Liver (tissue), 9 donors: Measurements from ENCODE around the gene MTSS2. TPM values are rescaled to one million over a fixed set of nuclear protein-coding genes. Genes with fewer than 3 reads are reported as not detected.

Experiments used
- DNase-seq: peaks from one replicate; pipeline ENCODE4 v3.0.0-alpha.2; 2017; ENCODE audit warnings: low spot score
- H3K27ac ChIP-seq, 2 donors: one replicate each; pipeline ENCODE4 v1.7.0; 2013; ENCODE audit warnings: inconsistent platforms in 2 of 2, low read length in 2 of 2, control low read depth in 1 of 2, low read depth in 1 of 2, mild to moderate bottlenecking in 1 of 2
- H3K27me3 ChIP-seq, 4 donors: one replicate each; pipeline versions ENCODE4 v1.6.1 to v1.7.0; 2013; ENCODE audit warnings: low read length in 3 of 4, inconsistent platforms in 1 of 4, mild to moderate bottlenecking in 1 of 4, moderate library complexity in 1 of 4; ENCODE audit not compliant: control insufficient read depth in 4 of 4, insufficient read depth in 4 of 4
- H3K36me3 ChIP-seq, 4 donors: one replicate each; pipeline versions ENCODE4 v1.6.1 to v1.7.0; 2013; ENCODE audit warnings: low read length in 3 of 4, mild to moderate bottlenecking in 3 of 4, low read depth in 1 of 4, moderate library complexity in 1 of 4; ENCODE audit not compliant: control insufficient read depth in 4 of 4, insufficient read depth in 3 of 4
- H3K4me1 ChIP-seq, 4 donors: one replicate each; pipeline versions ENCODE4 v1.6.1 to v1.7.0; 2013; ENCODE audit warnings: low read length in 3 of 4, mild to moderate bottlenecking in 3 of 4, moderate library complexity in 1 of 4; ENCODE audit not compliant: control insufficient read depth in 4 of 4, insufficient read depth in 4 of 4
- H3K4me3 ChIP-seq, 3 donors: one replicate each; pipeline versions ENCODE4 v1.6.1 to v1.7.0; 2013; ENCODE audit warnings: low read length in 3 of 3, control low read depth in 1 of 3, low read depth in 1 of 3, mild to moderate bottlenecking in 1 of 3
- H3K9ac ChIP-seq, 2 donors: one replicate each; pipeline ENCODE4 v1.7.0; 2013; ENCODE audit warnings: low read length in 2 of 2, mild to moderate bottlenecking in 2 of 2, moderate library complexity in 2 of 2, control low read depth in 1 of 2, low read depth in 1 of 2
- H3K9me3 ChIP-seq, 4 donors: one replicate each; pipeline versions ENCODE4 v1.6.1 to v1.7.0; 2013; ENCODE audit warnings: low read length in 3 of 4; ENCODE audit not compliant: control insufficient read depth in 4 of 4
- EGR1 ChIP-seq, 2 donors: IDR thresholded peaks; 2 replicates each; pipeline ENCODE4 v1.6.1; 2016 to 2018; ENCODE audit warnings: antibody characterized with exemption in 2 of 2, low read depth in 2 of 2
- FOXA2 ChIP-seq: IDR thresholded peaks from 2 replicates; pipeline ENCODE4 v1.6.1; 2016; ENCODE audit warnings: antibody characterized with exemption
- GABPA ChIP-seq, 2 donors: IDR thresholded peaks in 1 of 2; conservative IDR thresholded peaks in 1 of 2; 2 replicates each; pipeline ENCODE4 v1.6.1; 2016; ENCODE audit warnings: antibody characterized with exemption in 2 of 2, mild to moderate bottlenecking in 1 of 2, moderate library complexity in 1 of 2
- HNF4A ChIP-seq, 2 donors: conservative IDR thresholded peaks; 2 replicates each; pipeline ENCODE4 v1.6.1; 2016; ENCODE audit warnings: antibody characterized with exemption in 2 of 2, mild to moderate bottlenecking in 2 of 2
- HNF4G ChIP-seq: IDR thresholded peaks from 2 replicates; pipeline ENCODE4 v1.6.1; 2016; ENCODE audit warnings: antibody characterized with exemption
- JUND ChIP-seq, 2 donors: IDR thresholded peaks; 2 replicates each; pipeline ENCODE4 v1.6.1; 2016; ENCODE audit warnings: antibody characterized with exemption in 2 of 2
- MAX ChIP-seq: IDR thresholded peaks from 2 replicates; pipeline ENCODE4 v1.6.1; 2016; ENCODE audit warnings: antibody characterized with exemption
- NR2F2 ChIP-seq: IDR thresholded peaks from 2 replicates; pipeline ENCODE4 v1.6.1; 2016; ENCODE audit warnings: antibody characterized with exemption
- REST ChIP-seq: IDR thresholded peaks from 2 replicates; pipeline ENCODE4 v1.6.1; 2016; ENCODE audit warnings: antibody characterized with exemption, mild to moderate bottlenecking
- RXRA ChIP-seq, 2 donors: IDR thresholded peaks; 2 replicates each; pipeline ENCODE4 v1.6.1; 2017 to 2018; ENCODE audit warnings: antibody characterized with exemption in 2 of 2, mild to moderate bottlenecking in 1 of 2
- SP1 ChIP-seq: IDR thresholded peaks from 2 replicates; pipeline ENCODE4 v1.6.1; 2018; ENCODE audit warnings: antibody characterized with exemption, mild to moderate bottlenecking
- TAF1 ChIP-seq: conservative IDR thresholded peaks from 2 replicates; pipeline ENCODE4 v1.6.1; 2016; ENCODE audit warnings: antibody characterized with exemption, mild to moderate bottlenecking
- WGBS: extraction: QIAGEN DNeasy Blood & Tissue Kit; methylation state at CpG from one replicate; pipeline ENCODE4 v1.1.7; 2013; 5-methylcytosine and 5-hydroxymethylcytosine counted together
- polyA plus RNA-seq, 2 donors: library from polyadenylated mRNA; stranded (reverse) in 1 of 2; unstranded in 1 of 2; fragments of 200-250 nt in 1 of 2; fragments of >200 nt in 1 of 2; fragmentation: Nextera tagmentation in 1 of 2; extraction: Ambion mirVana in 1 of 2; gene quantifications; one replicate each; pipeline versions ENCODE4 v1.2.1 to v1.2.3, GENCODE V29; 2013 to 2015
- total RNA-seq, 2 donors: library from RNA; depleted of rRNA; stranded (reverse); fragments of >200 nt; gene quantifications; one replicate each; pipeline ENCODE4 v1.2.3, GENCODE V29; 2014
- TF ChIP-seq, protein P1 (sequence below): fragments of 150-350 bp; IDR thresholded peaks from 2 replicates; pipeline ENCODE4 v1.5.1; 2017; ENCODE audit warnings: improper control_type of control experiment, low read depth, low read length; ENCODE audit not compliant: missing input control
- donor health status: healthy.
- donor health status: healthy.
- donor health status: healthy.
- donor health status: healthy.
- donor health status: healthy.

The MTSS2 gene, protein sequence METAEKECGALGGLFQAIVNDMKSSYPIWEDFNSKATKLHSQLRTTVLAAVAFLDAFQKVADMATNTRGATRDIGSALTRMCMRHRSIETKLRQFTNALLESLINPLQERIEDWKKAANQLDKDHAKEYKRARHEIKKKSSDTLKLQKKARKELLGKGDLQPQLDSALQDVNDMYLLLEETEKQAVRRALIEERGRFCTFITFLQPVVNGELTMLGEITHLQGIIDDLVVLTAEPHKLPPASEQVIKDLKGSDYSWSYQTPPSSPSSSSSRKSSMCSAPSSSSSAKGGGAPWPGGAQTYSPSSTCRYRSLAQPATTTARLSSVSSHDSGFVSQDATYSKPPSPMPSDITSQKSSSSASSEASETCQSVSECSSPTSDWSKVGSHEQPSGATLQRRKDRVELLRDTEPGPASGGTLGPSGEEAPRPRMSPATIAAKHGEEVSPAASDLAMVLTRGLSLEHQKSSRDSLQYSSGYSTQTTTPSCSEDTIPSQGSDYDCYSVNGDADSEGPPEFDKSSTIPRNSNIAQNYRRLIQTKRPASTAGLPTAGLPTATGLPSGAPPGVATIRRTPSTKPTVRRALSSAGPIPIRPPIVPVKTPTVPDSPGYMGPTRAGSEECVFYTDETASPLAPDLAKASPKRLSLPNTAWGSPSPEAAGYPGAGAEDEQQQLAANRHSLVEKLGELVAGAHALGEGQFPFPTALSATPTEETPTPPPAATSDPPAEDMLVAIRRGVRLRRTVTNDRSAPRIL
- 10 to 100 TPM; 26.7 to 45.1 TPM for total RNA-seq
- 10 to 100 TPM in 1 of 2 donors, 1 to 10 TPM in 1; 3.8 to 95.7 TPM for polyA plus RNA-seq

DNA sequence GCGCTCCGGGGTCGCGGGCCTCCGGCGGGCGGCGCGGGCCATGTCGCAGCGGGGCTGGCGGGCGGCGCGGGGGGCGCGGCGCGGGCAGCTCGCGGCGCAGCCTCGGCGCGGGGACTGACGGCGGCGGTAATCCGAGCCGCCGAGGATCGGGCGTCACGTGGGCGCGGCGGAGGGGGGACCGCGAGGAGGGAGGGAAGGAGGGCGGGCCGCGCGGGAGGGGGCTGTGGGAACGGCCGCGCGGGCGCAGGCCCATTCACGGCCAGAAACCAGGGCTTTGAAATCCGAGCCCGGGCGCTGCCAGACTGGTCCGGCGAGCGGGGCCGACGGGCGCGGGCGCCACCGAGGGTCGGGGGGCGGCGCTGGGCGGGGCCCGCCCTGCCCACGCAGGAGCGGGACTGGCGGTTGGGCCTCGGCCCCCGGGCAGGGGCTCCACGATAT is at the start of gene MTSS2:
Gene MTSS2 (minus strand): TSS at position 116 of the 438 bp plus-strand sequence. CDS start 262 bp downstream, outside the sequence.
- peak; percentile 80 for DNase-seq
- no peaks in the 10 kb centered on the region for H3K9me3 ChIP-seq
- H3K4me3 ChIP-seq: peak within 1 kb of the TSS; percentile 84 to 90 (median 89)
- H3K27me3 ChIP-seq: no peaks in the 10 kb centered on the region
- H3K9ac ChIP-seq: peak within 1 kb of the TSS; percentile 93 to 99
- no peak for TF ChIP-seq GABPA (IDR thresholded peaks at IDR 0.05 in 1 of 2, conservative IDR thresholded peaks at IDR 0.05 in 1 of 2)
- peak in 1 of 2 donors; percentile 9 for TF ChIP-seq RXRA (IDR thresholded peaks at IDR 0.05)
- 1% methylated on average over 72 of the region's 72 CpGs for WGBS
- H3K36me3 ChIP-seq: no peaks in the 10 kb centered on the region
- peaks cover 16 to 57% (median 33%) of the 10 kb centered on the region in 4 donors for H3K4me1 ChIP-seq
- H3K27ac ChIP-seq: peak within 1 kb of the TSS; percentile 94 to 95

DNA sequence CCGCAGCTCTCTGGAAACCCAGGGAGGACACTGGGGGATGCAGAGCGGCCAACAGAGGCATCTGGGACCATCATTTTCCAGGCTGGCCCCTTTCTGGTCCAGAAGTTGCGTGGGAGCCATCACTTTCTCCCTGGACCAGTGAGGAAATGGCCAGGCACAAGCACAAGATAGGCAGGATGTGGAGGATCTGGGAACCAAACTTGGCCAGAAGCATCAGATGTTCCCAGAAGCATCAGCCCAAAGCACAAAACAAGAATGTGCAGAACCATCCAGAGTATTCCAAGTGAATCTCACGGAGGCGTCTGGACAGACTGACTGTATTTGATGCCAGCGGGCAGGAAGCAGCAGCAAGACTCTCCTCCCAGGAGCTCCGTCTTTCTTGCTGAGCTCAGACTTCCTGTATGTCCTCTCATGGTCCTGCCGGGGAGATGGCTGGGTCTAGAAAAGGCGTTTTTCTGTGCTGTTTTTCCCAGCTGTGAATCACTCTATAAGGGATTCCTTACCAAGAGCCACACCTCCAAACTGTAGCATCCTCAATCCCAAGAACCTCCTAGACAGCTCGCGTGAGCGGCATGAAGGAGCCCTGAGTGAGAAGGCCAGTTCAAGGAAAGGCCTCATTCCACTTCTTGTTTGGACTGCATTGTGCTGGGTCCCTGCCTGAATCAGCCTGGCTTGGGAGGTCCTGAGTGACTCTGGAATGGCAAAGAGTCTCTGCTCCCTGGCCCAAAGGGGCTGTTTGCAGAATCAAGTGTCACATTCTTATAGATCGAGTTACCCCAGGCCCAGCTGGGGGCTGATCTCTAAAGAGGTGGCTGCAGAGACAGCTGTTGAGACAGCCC is 49.5 kb upstream of the MTSS2 start:
- TF ChIP-seq REST (no peak), EGR1 (IDR thresholded peaks at IDR 0.05; ENCODE audit: low read depth in 2 of 2) (no peak), SP1 (no peak), NR2F2 (no peak), MAX (no peak)

GRCh38 chr16:70734522-70735095 is 48.8 kb upstream of the MTSS2 start:
- 91% methylated on average over 4 of the region's 4 CpGs for WGBS
- no peak overlapping the region for H3K27ac ChIP-seq
- TF ChIP-seq TAF1 (no peak), JUND (IDR thresholded peaks at IDR 0.05) (no peak), FOXA2 (no peak), GABPA (IDR thresholded peaks at IDR 0.05 in 1 of 2, conservative IDR thresholded peaks at IDR 0.05 in 1 of 2) (no peak), RXRA (IDR thresholded peaks at IDR 0.05) (no peak), NR2F2 (no peak), HNF4G (no peak), HNF4A (conservative IDR thresholded peaks at IDR 0.05) (no peak)
- TF ChIP-seq, protein P1, sequence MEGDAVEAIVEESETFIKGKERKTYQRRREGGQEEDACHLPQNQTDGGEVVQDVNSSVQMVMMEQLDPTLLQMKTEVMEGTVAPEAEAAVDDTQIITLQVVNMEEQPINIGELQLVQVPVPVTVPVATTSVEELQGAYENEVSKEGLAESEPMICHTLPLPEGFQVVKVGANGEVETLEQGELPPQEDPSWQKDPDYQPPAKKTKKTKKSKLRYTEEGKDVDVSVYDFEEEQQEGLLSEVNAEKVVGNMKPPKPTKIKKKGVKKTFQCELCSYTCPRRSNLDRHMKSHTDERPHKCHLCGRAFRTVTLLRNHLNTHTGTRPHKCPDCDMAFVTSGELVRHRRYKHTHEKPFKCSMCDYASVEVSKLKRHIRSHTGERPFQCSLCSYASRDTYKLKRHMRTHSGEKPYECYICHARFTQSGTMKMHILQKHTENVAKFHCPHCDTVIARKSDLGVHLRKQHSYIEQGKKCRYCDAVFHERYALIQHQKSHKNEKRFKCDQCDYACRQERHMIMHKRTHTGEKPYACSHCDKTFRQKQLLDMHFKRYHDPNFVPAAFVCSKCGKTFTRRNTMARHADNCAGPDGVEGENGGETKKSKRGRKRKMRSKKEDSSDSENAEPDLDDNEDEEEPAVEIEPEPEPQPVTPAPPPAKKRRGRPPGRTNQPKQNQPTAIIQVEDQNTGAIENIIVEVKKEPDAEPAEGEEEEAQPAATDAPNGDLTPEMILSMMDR: no peak

More for the DNA sequence above, 49.5 kb upstream of the MTSS2 start:
- H3K9me3 ChIP-seq: no peaks in the 10 kb centered on the region
- peaks cover 0 to 4% (median 3%) of the 10 kb centered on the region in 4 donors for H3K36me3 ChIP-seq
- H3K9ac ChIP-seq: no peak overlapping the region
- H3K27me3 ChIP-seq: no peaks in the 10 kb centered on the region
- peaks cover 13 to 36% (median 24%) of the 10 kb centered on the region in 4 donors for H3K4me1 ChIP-seq
- no peak overlapping the region for H3K4me3 ChIP-seq
- no peak for DNase-seq
- H3K27ac ChIP-seq: peak overlapping the region in 1 of 2 donors; percentile 52
- 82% methylated on average over 13 of the region's 13 CpGs for WGBS

More at GRCh38 chr16:70734522-70735095, 48.8 kb upstream of the MTSS2 start:
- peaks cover 0 to 4% (median 3%) of the 10 kb centered on the region in 4 donors for H3K36me3 ChIP-seq
- no peak for DNase-seq
- no peaks in the 10 kb centered on the region for H3K27me3 ChIP-seq
- peaks cover 10 to 33% (median 21%) of the 10 kb centered on the region in 4 donors for H3K4me1 ChIP-seq
- no peak overlapping the region for H3K4me3 ChIP-seq
- H3K9ac ChIP-seq: no peak overlapping the region
- no peaks in the 10 kb centered on the region for H3K9me3 ChIP-seq
